Glutamatergic neuron (in vitro differentiated cells): ENCODE results near the gene AKAP12. TPM values are rescaled to one million over a fixed set of nuclear protein-coding genes. Genes with fewer than 3 reads are reported as not detected.

Source experiments
- DNase-seq: peaks from one replicate; pipeline ENCODE4 v3.0.0; 2022
- H3K27ac Mint-ChIP-seq: one replicate; pipeline ENCODE4 v1.8.0; 2020; ENCODE audit warnings: mild to moderate bottlenecking, mixed read lengths, inconsistent platforms; ENCODE audit not compliant: unreplicated experiment
- H3K27me3 Mint-ChIP-seq: one replicate; pipeline ENCODE4 v1.8.0; 2020; ENCODE audit warnings: mild to moderate bottlenecking, moderate library complexity, mixed read lengths, inconsistent platforms; ENCODE audit not compliant: unreplicated experiment
- H3K36me3 Mint-ChIP-seq: one replicate; pipeline ENCODE4 v1.8.0; 2020; ENCODE audit warnings: mild to moderate bottlenecking, mixed read lengths, inconsistent platforms; ENCODE audit not compliant: unreplicated experiment
- H3K4me1 Mint-ChIP-seq: one replicate; pipeline ENCODE4 v1.8.0; 2020; ENCODE audit warnings: mild to moderate bottlenecking, low read depth, mixed read lengths, inconsistent platforms; ENCODE audit not compliant: unreplicated experiment
- H3K4me3 Mint-ChIP-seq: one replicate; pipeline ENCODE4 v1.8.0; 2020; ENCODE audit warnings: mild to moderate bottlenecking, mixed read lengths, inconsistent platforms; ENCODE audit not compliant: unreplicated experiment
- H3K9me3 Mint-ChIP-seq: one replicate; pipeline ENCODE4 v1.8.0; 2020; ENCODE audit warnings: mild to moderate bottlenecking, moderate library complexity, mixed read lengths, inconsistent platforms; ENCODE audit not compliant: unreplicated experiment
- CTCF ChIP-seq: fragments of 200-600 bp; sonication (generic); IDR thresholded peaks from one replicate; pipeline ENCODE4 v1.5.0; 2021; ENCODE audit not compliant: partially characterized antibody, unreplicated experiment
- total RNA-seq: library from RNA; stranded (reverse); fragmentation: NEBNext Ultra II Directional; extraction: Animal tissue kit (Norgen Biotek cat#: 25700); gene quantifications from one replicate; pipeline ENCODE4 v1.2.1, GENCODE V29; 2021; ENCODE audit not compliant: unreplicated experiment

Gene AKAP12
- total RNA-seq, 1 donor from 2014 or later: 240 TPM

DNA sequence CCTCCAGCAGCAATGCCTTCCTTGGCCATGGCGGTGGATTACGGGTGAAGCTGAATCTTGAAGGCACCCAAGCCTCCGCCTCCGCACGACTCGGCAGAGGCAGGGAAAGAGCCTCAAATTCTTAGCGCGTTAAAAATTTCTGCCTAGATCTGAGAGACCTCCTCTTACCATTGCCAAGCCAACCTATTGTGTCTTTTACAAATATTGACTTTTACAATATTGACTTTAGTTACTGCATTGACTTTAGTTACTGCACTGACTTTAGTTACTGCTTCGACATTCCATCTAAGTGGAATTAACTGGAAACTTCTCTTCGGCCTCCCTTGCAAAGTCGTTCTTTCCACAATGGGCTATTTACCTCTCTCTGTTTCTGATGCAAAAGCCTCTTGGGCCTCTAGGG, 13.8 kb upstream of the AKAP12 start:
- no peak for DNase-seq
- H3K9me3 Mint-ChIP-seq: peaks cover 2% of the 10 kb centered on the region
- H3K27me3 Mint-ChIP-seq: no peaks in the 10 kb centered on the region
- no peak for TF ChIP-seq CTCF
- H3K4me3 Mint-ChIP-seq: no peak overlapping the region
- peaks cover 7% of the 10 kb centered on the region for H3K4me1 Mint-ChIP-seq
- no peaks in the 10 kb centered on the region for H3K36me3 Mint-ChIP-seq
- no peak overlapping the region for H3K27ac Mint-ChIP-seq

- H3K27me3 Mint-ChIP-seq: no peaks in the 10 kb centered on the region
- H3K9me3 Mint-ChIP-seq: peaks cover 2% of the 10 kb centered on the region
- no peaks in the 10 kb centered on the region for H3K4me1 Mint-ChIP-seq
- no peak overlapping the region for H3K27ac Mint-ChIP-seq
- H3K36me3 Mint-ChIP-seq: no peaks in the 10 kb centered on the region
- no peak for DNase-seq
- TF ChIP-seq CTCF: no peak
- no peak overlapping the region for H3K4me3 Mint-ChIP-seq
Measured at GRCh38 chr6:151228788-151229400, 10.9 kb upstream of the AKAP12 start.

- TF ChIP-seq CTCF: no peak
- Mint-ChIP-seq H3K27me3 (no peaks in the 10 kb centered on the region), H3K9me3 (peaks cover 2% of the 10 kb centered on the region), H3K36me3 (no peaks in the 10 kb centered on the region), H3K27ac (no peak overlapping the region), H3K4me3 (no peak overlapping the region), H3K4me1 (no peaks in the 10 kb centered on the region)
- no peak for DNase-seq
Measured at GRCh38 chr6:151229401-151230276, 10.1 kb upstream of the AKAP12 start.

- no peak for DNase-seq
- H3K4me1 Mint-ChIP-seq: no peaks in the 10 kb centered on the region
- H3K4me3 Mint-ChIP-seq: no peak overlapping the region
- H3K9me3 Mint-ChIP-seq: peaks cover 2% of the 10 kb centered on the region
- H3K27me3 Mint-ChIP-seq: no peaks in the 10 kb centered on the region
- no peak for TF ChIP-seq CTCF
- no peaks in the 10 kb centered on the region for H3K36me3 Mint-ChIP-seq
- no peak overlapping the region for H3K27ac Mint-ChIP-seq
Measured at GRCh38 chr6:151230277-151230577, 9.5 kb upstream of the AKAP12 start.

- no peak overlapping the region for H3K4me3 Mint-ChIP-seq
- no peaks in the 10 kb centered on the region for H3K36me3 Mint-ChIP-seq
- H3K9me3 Mint-ChIP-seq: peaks cover 2% of the 10 kb centered on the region
- no peak for DNase-seq
- H3K27ac Mint-ChIP-seq: no peak overlapping the region
- no peak for TF ChIP-seq CTCF
- no peaks in the 10 kb centered on the region for H3K4me1 Mint-ChIP-seq
- no peaks in the 10 kb centered on the region for H3K27me3 Mint-ChIP-seq
Measured at GRCh38 chr6:151232899-151233298, 6.9 kb upstream of the AKAP12 start.
